ENCODE results near the gene PRKAA1.

The PRKAA1 gene

DNA sequence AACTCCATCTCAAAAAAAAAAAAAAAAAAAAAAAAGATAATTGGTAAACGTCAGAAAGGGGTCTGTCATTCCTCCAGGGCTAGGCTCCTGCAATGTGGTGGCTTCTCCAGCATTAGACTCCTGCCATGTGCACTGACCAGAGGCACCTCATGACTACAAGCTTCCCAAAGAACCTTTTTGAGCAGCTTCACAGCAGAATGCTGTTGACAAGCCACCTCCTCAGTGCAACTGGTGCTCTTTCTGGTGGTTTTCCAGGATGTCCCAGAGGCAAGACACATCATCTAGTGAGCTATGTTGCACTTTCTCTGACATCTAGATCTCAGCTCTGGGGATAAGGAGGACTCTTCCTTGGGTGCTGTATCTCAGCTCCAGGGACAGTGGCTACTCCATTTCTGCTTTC lies 25.3 kb upstream of the PRKAA1 start:
- H3K27me3 ChIP-seq (ENCODE audit: insufficient read depth, low read length, poor library complexity, severe bottlenecking): no peaks in the 10 kb centered on the region
- H3K4me2 ChIP-seq (ENCODE audit: low read depth, low read length, poor library complexity, severe bottlenecking): no peak overlapping the region
- no peak overlapping the region for H2AFZ ChIP-seq (ENCODE audit: low read length)
- H3K4me1 ChIP-seq (ENCODE audit: insufficient read depth, low read length, poor library complexity, severe bottlenecking): no peaks in the 10 kb centered on the region
- H3K9me2 ChIP-seq (replicated peaks; ENCODE audit: low read depth, low read length): no peaks in the 10 kb centered on the region
- H4K20me1 ChIP-seq (ENCODE audit: insufficient read depth, low read length, poor library complexity, severe bottlenecking): peaks cover 13% of the 10 kb centered on the region
- no peaks in the 10 kb centered on the region for H3K9me3 ChIP-seq (ENCODE audit: insufficient read depth, low read depth, low read length)
- H3K9ac ChIP-seq (ENCODE audit: low read depth, low read length, poor library complexity, severe bottlenecking): no peak overlapping the region
- H3F3A ChIP-seq (ENCODE audit: low read depth): peaks cover 4% of the 10 kb centered on the region; the same call in 1 of the 2 replicates
- H3K79me2 ChIP-seq (ENCODE audit: insufficient read depth, low read length): peaks cover 2% of the 10 kb centered on the region; the same call in 1 of the 2 replicates
- no peak overlapping the region for H3K4me3 ChIP-seq (ENCODE audit: low read length, poor library complexity, severe bottlenecking)
- H3K36me3 ChIP-seq (ENCODE audit: insufficient read depth, low read length): peaks cover 23% of the 10 kb centered on the region
- TF ChIP-seq, protein P1, sequence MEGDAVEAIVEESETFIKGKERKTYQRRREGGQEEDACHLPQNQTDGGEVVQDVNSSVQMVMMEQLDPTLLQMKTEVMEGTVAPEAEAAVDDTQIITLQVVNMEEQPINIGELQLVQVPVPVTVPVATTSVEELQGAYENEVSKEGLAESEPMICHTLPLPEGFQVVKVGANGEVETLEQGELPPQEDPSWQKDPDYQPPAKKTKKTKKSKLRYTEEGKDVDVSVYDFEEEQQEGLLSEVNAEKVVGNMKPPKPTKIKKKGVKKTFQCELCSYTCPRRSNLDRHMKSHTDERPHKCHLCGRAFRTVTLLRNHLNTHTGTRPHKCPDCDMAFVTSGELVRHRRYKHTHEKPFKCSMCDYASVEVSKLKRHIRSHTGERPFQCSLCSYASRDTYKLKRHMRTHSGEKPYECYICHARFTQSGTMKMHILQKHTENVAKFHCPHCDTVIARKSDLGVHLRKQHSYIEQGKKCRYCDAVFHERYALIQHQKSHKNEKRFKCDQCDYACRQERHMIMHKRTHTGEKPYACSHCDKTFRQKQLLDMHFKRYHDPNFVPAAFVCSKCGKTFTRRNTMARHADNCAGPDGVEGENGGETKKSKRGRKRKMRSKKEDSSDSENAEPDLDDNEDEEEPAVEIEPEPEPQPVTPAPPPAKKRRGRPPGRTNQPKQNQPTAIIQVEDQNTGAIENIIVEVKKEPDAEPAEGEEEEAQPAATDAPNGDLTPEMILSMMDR (conservative IDR thresholded peaks at IDR 0.05; ENCODE audit: low read length): no peak
- no peak for TF ChIP-seq EZH2phosphoT487 (IDR thresholded peaks at IDR 0.05; ENCODE audit: borderline replicate concordance)

GRCh38 chr5:40813698-40814281 lies 15.6 kb upstream of the PRKAA1 start:
- Histone ChIP-seq H3F3A (ENCODE audit: low read depth) (no peaks in the 10 kb centered on the region), H3K9me2 (replicated peaks; ENCODE audit: low read depth, low read length) (no peaks in the 10 kb centered on the region), H3K4me2 (ENCODE audit: low read depth, low read length, poor library complexity, severe bottlenecking) (no peak overlapping the region), H3K9ac (ENCODE audit: low read depth, low read length, poor library complexity, severe bottlenecking) (no peak overlapping the region), H3K9me3 (ENCODE audit: insufficient read depth, low read depth, low read length) (no peaks in the 10 kb centered on the region), H3K4me1 (ENCODE audit: insufficient read depth, low read length, poor library complexity, severe bottlenecking) (no peaks in the 10 kb centered on the region), H4K20me1 (ENCODE audit: insufficient read depth, low read length, poor library complexity, severe bottlenecking) (no peaks in the 10 kb centered on the region), H3K36me3 (ENCODE audit: insufficient read depth, low read length) (no peaks in the 10 kb centered on the region), H3K27me3 (ENCODE audit: insufficient read depth, low read length, poor library complexity, severe bottlenecking) (no peaks in the 10 kb centered on the region), H2AFZ (ENCODE audit: low read length) (no peak overlapping the region), H3K4me3 (ENCODE audit: low read length, poor library complexity, severe bottlenecking) (no peak overlapping the region), H3K79me2 (ENCODE audit: insufficient read depth, low read length) (no peaks in the 10 kb centered on the region)
- TF ChIP-seq, protein P1 (conservative IDR thresholded peaks at IDR 0.05; ENCODE audit: low read length): no peak
- TF ChIP-seq EZH2phosphoT487 (IDR thresholded peaks at IDR 0.05; ENCODE audit: borderline replicate concordance): no peak

GRCh38 chr5:40812125-40812524 lies 14.0 kb upstream of the PRKAA1 start:
- no peaks in the 10 kb centered on the region for H3K9me3 ChIP-seq (ENCODE audit: insufficient read depth, low read depth, low read length)
- H3K27me3 ChIP-seq (ENCODE audit: insufficient read depth, low read length, poor library complexity, severe bottlenecking): no peaks in the 10 kb centered on the region
- no peak overlapping the region for H3K4me2 ChIP-seq (ENCODE audit: low read depth, low read length, poor library complexity, severe bottlenecking)
- H3K9me2 ChIP-seq (replicated peaks; ENCODE audit: low read depth, low read length): no peaks in the 10 kb centered on the region
- H3K4me1 ChIP-seq (ENCODE audit: insufficient read depth, low read length, poor library complexity, severe bottlenecking): no peaks in the 10 kb centered on the region
- no peaks in the 10 kb centered on the region for H3F3A ChIP-seq (ENCODE audit: low read depth)
- no peaks in the 10 kb centered on the region for H3K79me2 ChIP-seq (ENCODE audit: insufficient read depth, low read length)
- no peak for TF ChIP-seq EZH2phosphoT487 (IDR thresholded peaks at IDR 0.05; ENCODE audit: borderline replicate concordance)
- TF ChIP-seq, protein P1 (conservative IDR thresholded peaks at IDR 0.05; ENCODE audit: low read length): no peak
- no peak overlapping the region for H2AFZ ChIP-seq (ENCODE audit: low read length)
- no peak overlapping the region for H3K9ac ChIP-seq (ENCODE audit: low read depth, low read length, poor library complexity, severe bottlenecking)
- H3K36me3 ChIP-seq (ENCODE audit: insufficient read depth, low read length): no peaks in the 10 kb centered on the region
- no peaks in the 10 kb centered on the region for H4K20me1 ChIP-seq (ENCODE audit: insufficient read depth, low read length, poor library complexity, severe bottlenecking)
- no peak overlapping the region for H3K4me3 ChIP-seq (ENCODE audit: low read length, poor library complexity, severe bottlenecking)

Data from Loucy (cell line).